Neural cell (in vitro differentiated cells): Measurements from ENCODE around the gene SORCS1. TPM values are rescaled to one million over a fixed set of nuclear protein-coding genes. Genes with fewer than 3 reads are reported as not detected.

Experiments used
- H2AFZ ChIP-seq: fragments of 200-600, 300-800 bp; sonication (generic), shearing (Covaris generic); 2 replicates; pipeline ENCODE4 v1.6.0; 2014; ENCODE audit warnings: low read depth, mild to moderate bottlenecking, antibody characterized with exemption, low read length, moderate library complexity
- H3F3A ChIP-seq: fragments of 200-600 bp; shearing (Covaris generic); 2 replicates; pipeline ENCODE4 v1.6.1; 2016; ENCODE audit warnings: mild to moderate bottlenecking, moderate library complexity, mixed read lengths, antibody characterized with exemption, low read length; ENCODE audit not compliant: insufficient read depth, poor library complexity, severe bottlenecking
- H3K27ac ChIP-seq: fragments of 200-600, 300-800 bp; sonication (generic), shearing (Covaris generic); 2 replicates; pipeline ENCODE4 v1.5.1; 2014; ENCODE audit warnings: mild to moderate bottlenecking, low read length, moderate library complexity
- H3K27me3 ChIP-seq: fragments of 300-800, 200-600 bp; sonication (generic), shearing (Covaris generic); 2 replicates; pipeline ENCODE4 v1.6.0; 2014; ENCODE audit warnings: mild to moderate bottlenecking, low read depth, low read length, moderate library complexity; ENCODE audit not compliant: insufficient read depth
- H3K36me3 ChIP-seq: fragments of 300-800, 200-600 bp; sonication (generic), shearing (Covaris generic); 2 replicates; pipeline ENCODE4 v1.5.1; 2014; ENCODE audit warnings: mild to moderate bottlenecking, antibody characterized with exemption, low read length, moderate library complexity; ENCODE audit not compliant: insufficient read depth
- H3K4me2 ChIP-seq: fragments of 300-800, 200-600 bp; sonication (generic), shearing (Covaris generic); 2 replicates; pipeline ENCODE4 v1.6.0; 2014; ENCODE audit warnings: mild to moderate bottlenecking, low read length
- H3K4me3 ChIP-seq: fragments of 300-800, 200-600 bp; sonication (generic), shearing (Covaris generic); 2 replicates; pipeline ENCODE4 v1.5.1; 2014; ENCODE audit warnings: mild to moderate bottlenecking, low read length, moderate library complexity
- H3K79me2 ChIP-seq: fragments of 200-600 bp; shearing (Covaris generic); replicated peaks from 2 replicates; pipeline ENCODE4 v1.6.0; 2014; ENCODE audit warnings: mild to moderate bottlenecking, low read length, moderate library complexity; ENCODE audit not compliant: insufficient read depth
- H3K9ac ChIP-seq: fragments of 300-800, 200-600 bp; sonication (generic), shearing (Covaris generic); 2 replicates; pipeline ENCODE4 v1.6.1; 2016; ENCODE audit warnings: mild to moderate bottlenecking, low read length, mixed read lengths
- H3K9me2 ChIP-seq: fragments of 200-600 bp; shearing (Covaris generic); 2 replicates; pipeline ENCODE4 v1.6.1; 2016; ENCODE audit warnings: mild to moderate bottlenecking, low read length, mixed read lengths; ENCODE audit not compliant: insufficient read depth
- H3K9me3 ChIP-seq: fragments of 200-600, 300-800 bp; sonication (generic), shearing (Covaris generic); 2 replicates; pipeline ENCODE4 v1.6.1; 2016; ENCODE audit warnings: mild to moderate bottlenecking, mixed run types, low read length, moderate library complexity, mixed read lengths
- H4K20me1 ChIP-seq: fragments of 200-600 bp; shearing (Covaris generic); 2 replicates; pipeline ENCODE4 v1.6.1; 2016; ENCODE audit warnings: mild to moderate bottlenecking, mixed run types; ENCODE audit not compliant: insufficient read depth
- EP300 ChIP-seq: fragments of 450-650 bp; conservative IDR thresholded peaks from 2 replicates; pipeline ENCODE4 v1.6.1; 2014; ENCODE audit warnings: antibody characterized with exemption, mild to moderate bottlenecking, moderate library complexity; ENCODE audit not compliant: poor library complexity, severe bottlenecking
- EZH2 ChIP-seq: fragments of 200-600, 300-800 bp; shearing (Covaris generic), sonication (generic); IDR thresholded peaks from 2 replicates; pipeline ENCODE4 v1.6.1; 2014; ENCODE audit warnings: antibody characterized with exemption, low read length, borderline replicate concordance, mild to moderate bottlenecking; ENCODE audit not compliant: insufficient read depth, poor library complexity, severe bottlenecking
- MXI1 ChIP-seq: fragments of 450-650 bp; conservative IDR thresholded peaks from 2 replicates; pipeline ENCODE4 v1.6.1; 2014; ENCODE audit warnings: antibody characterized with exemption, mild to moderate bottlenecking; ENCODE audit not compliant: poor library complexity, severe bottlenecking
- POLR2AphosphoS5 ChIP-seq: IDR thresholded peaks from 2 replicates; pipeline ENCODE4 v1.6.1; 2012
- RAD21 ChIP-seq: fragments of 450-650 bp; conservative IDR thresholded peaks from 2 replicates; pipeline ENCODE4 v1.6.1; 2014; ENCODE audit warnings: antibody characterized with exemption, mild to moderate bottlenecking, moderate library complexity
- SMC3 ChIP-seq: fragments of 450-650 bp; conservative IDR thresholded peaks from 2 replicates; pipeline ENCODE4 v1.6.1; 2014; ENCODE audit warnings: antibody characterized with exemption, mild to moderate bottlenecking, moderate library complexity; ENCODE audit not compliant: poor library complexity
- polyA plus RNA-seq: library from polyadenylated mRNA; depleted of rRNA; stranded (reverse); fragments of >200 nt; gene quantifications from 2 replicates; pipeline ENCODE4 v1.2.3, GENCODE V29; 2014
- TF ChIP-seq, protein P1 (sequence below): fragments of 450-650 bp; IDR thresholded peaks from 2 replicates; pipeline ENCODE4 v1.5.1; 2014; ENCODE audit warnings: antibody characterized with exemption, mild to moderate bottlenecking, moderate library complexity; ENCODE audit not compliant: poor library complexity, severe bottlenecking

The SORCS1 gene
- polyA plus RNA-seq, 1 donor from 2014 or later, result 27.0 TPM

DNA sequence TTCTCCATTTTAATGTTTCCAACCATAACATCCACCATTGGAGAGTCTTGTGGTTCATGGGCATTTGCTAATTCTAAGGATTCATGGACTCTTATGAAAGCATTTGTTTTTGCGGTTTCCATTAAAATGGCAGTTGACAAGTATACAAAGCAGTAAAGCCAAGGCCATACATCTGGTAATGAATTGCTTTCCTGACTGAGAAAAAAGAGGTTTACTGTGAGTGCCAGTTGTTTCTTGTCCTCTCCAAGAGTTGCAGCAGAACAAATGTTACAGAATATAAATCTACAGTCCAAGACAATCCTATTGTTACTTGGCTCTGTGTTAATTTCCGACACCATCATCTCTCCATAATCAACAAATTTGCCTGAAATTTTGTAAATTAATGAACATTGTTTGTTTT lies 261.3 kb downstream of the SORCS1 start:
- Histone ChIP-seq H3K9me2 (no peaks in the 10 kb centered on the region), H3K79me2 (no peaks in the 10 kb centered on the region), H3K27ac (no peak overlapping the region), H2AFZ (no peak overlapping the region), H3K4me2 (no peak overlapping the region), H3K27me3 (no peaks in the 10 kb centered on the region), H3K36me3 (no peaks in the 10 kb centered on the region), H3K9me3 (no peaks in the 10 kb centered on the region), H3K4me3 (no peak overlapping the region), H4K20me1 (no peaks in the 10 kb centered on the region), H3K9ac (no peak overlapping the region), H3F3A (no peaks in the 10 kb centered on the region)
- TF ChIP-seq, protein P1, sequence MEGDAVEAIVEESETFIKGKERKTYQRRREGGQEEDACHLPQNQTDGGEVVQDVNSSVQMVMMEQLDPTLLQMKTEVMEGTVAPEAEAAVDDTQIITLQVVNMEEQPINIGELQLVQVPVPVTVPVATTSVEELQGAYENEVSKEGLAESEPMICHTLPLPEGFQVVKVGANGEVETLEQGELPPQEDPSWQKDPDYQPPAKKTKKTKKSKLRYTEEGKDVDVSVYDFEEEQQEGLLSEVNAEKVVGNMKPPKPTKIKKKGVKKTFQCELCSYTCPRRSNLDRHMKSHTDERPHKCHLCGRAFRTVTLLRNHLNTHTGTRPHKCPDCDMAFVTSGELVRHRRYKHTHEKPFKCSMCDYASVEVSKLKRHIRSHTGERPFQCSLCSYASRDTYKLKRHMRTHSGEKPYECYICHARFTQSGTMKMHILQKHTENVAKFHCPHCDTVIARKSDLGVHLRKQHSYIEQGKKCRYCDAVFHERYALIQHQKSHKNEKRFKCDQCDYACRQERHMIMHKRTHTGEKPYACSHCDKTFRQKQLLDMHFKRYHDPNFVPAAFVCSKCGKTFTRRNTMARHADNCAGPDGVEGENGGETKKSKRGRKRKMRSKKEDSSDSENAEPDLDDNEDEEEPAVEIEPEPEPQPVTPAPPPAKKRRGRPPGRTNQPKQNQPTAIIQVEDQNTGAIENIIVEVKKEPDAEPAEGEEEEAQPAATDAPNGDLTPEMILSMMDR, result no peak
- no peak for TF ChIP-seq POLR2AphosphoS5

GRCh38 chr10:106900016-106900652 lies 264.4 kb downstream of the SORCS1 start:
- Histone ChIP-seq H3K36me3 (no peaks in the 10 kb centered on the region), H4K20me1 (no peaks in the 10 kb centered on the region), H3K27ac (no peak overlapping the region), H3F3A (no peaks in the 10 kb centered on the region), H3K9me2 (no peaks in the 10 kb centered on the region), H3K79me2 (no peaks in the 10 kb centered on the region), H3K27me3 (no peaks in the 10 kb centered on the region), H3K4me2 (no peak overlapping the region), H3K4me3 (no peak overlapping the region), H2AFZ (no peak overlapping the region), H3K9ac (no peak overlapping the region), H3K9me3 (no peaks in the 10 kb centered on the region)
- no peak for TF ChIP-seq MXI1

DNA sequence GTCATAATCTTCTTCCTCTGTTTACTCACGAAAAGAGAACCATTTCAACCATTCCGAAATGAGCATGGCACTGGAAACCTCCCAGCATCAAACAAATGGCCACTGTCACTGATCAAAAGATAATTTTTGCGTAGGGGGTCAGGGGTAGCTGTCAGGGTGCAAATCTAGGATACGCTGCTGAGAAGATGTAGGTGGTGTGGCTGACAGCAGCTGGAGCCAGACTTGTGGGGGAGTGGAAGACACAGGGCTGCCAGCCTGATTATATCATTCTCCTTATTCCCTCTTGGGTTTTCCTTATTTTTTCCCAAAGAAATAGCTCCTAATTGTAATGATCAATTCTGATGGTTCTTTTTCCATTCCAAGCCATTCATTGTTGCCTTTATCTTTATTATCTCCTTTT lies 266.1 kb downstream of the SORCS1 start:
- H3K27me3 ChIP-seq, result no peaks in the 10 kb centered on the region
- no peak overlapping the region for H3K27ac ChIP-seq
- no peak for TF ChIP-seq SMC3
- TF ChIP-seq EZH2, result no peak
- no peak for TF ChIP-seq EP300
- TF ChIP-seq POLR2AphosphoS5, result no peak
- no peaks in the 10 kb centered on the region for H3F3A ChIP-seq
- H3K4me3 ChIP-seq, result no peak overlapping the region
- no peak overlapping the region for H3K9ac ChIP-seq
- no peaks in the 10 kb centered on the region for H3K9me3 ChIP-seq
- no peaks in the 10 kb centered on the region for H3K9me2 ChIP-seq
- H3K36me3 ChIP-seq, result no peaks in the 10 kb centered on the region
- H4K20me1 ChIP-seq, result no peaks in the 10 kb centered on the region
- no peak overlapping the region for H3K4me2 ChIP-seq
- H3K79me2 ChIP-seq, result no peaks in the 10 kb centered on the region
- H2AFZ ChIP-seq, result no peak overlapping the region

DNA sequence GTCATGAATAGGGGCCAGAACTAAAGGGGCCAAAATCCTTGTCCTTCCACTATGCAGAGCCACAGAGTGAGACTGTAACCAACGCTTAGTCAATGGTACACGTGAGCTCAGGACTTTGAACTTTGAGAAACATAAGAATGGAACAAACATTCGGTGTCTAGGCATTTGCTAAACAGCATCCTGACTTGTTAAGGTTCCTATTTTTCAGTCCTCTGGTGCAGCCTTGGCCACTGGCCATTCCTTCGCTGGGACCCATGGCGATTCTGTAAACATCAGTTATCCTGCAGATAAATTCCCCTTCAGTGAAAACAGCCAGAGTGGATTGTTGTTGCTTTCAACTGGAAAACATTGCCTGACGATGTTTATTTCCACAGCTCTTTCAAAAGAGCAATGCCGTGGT lies 266.8 kb downstream of the SORCS1 start:
- Histone ChIP-seq H3K27ac (no peak overlapping the region), H3K79me2 (no peaks in the 10 kb centered on the region), H3K9ac (no peak overlapping the region), H3K4me3 (no peak overlapping the region), H3K4me2 (no peak overlapping the region), H3K9me2 (no peaks in the 10 kb centered on the region), H3K27me3 (no peaks in the 10 kb centered on the region), H4K20me1 (no peaks in the 10 kb centered on the region), H3K36me3 (no peaks in the 10 kb centered on the region), H2AFZ (no peak overlapping the region), H3K9me3 (no peaks in the 10 kb centered on the region), H3F3A (no peaks in the 10 kb centered on the region)
- TF ChIP-seq RAD21 (no peak), POLR2AphosphoS5 (peak; percentile 17)
